Stimulated activated naive CD8-positive, alpha-beta T cell treated with anti-CD3 and anti-CD28 coated beads, Interleukin-15, Interleukin-2, amounts not matched to agents 100 ng/mL and 50 ng/mL, for 24 hours (primary cell): ENCODE data around the gene ZNF488.

Experiments used
- H3K27ac Mint-ChIP-seq: one replicate; pipeline ENCODE4 v1.8.0; 2021; ENCODE audit warnings: mild to moderate bottlenecking, mixed read lengths
- H3K27me3 Mint-ChIP-seq: one replicate; pipeline ENCODE4 v1.8.0; 2021; ENCODE audit warnings: mixed read lengths
- H3K36me3 Mint-ChIP-seq: one replicate; pipeline ENCODE4 v1.8.0; 2021; ENCODE audit warnings: low read depth, mixed read lengths
- H3K4me1 Mint-ChIP-seq: one replicate; pipeline ENCODE4 v1.8.0; 2021; ENCODE audit warnings: low read depth, mixed read lengths
- H3K4me3 Mint-ChIP-seq: one replicate; pipeline ENCODE4 v1.8.0; 2021; ENCODE audit warnings: mild to moderate bottlenecking, mixed read lengths
- H3K9me3 Mint-ChIP-seq: one replicate; pipeline ENCODE4 v1.8.0; 2021; ENCODE audit warnings: mixed read lengths

Gene ZNF488

GRCh38 chr10:47366731-47367460, 17.2 kb downstream of the ZNF488 start:
- no peaks in the 10 kb centered on the region for H3K36me3 Mint-ChIP-seq
- no peaks in the 10 kb centered on the region for H3K27me3 Mint-ChIP-seq
- H3K9me3 Mint-ChIP-seq, result no peaks in the 10 kb centered on the region
- no peak overlapping the region for H3K4me3 Mint-ChIP-seq
- no peak overlapping the region for H3K27ac Mint-ChIP-seq
- no peaks in the 10 kb centered on the region for H3K4me1 Mint-ChIP-seq

- Mint-ChIP-seq H3K4me3 (no peak overlapping the region), H3K36me3 (no peaks in the 10 kb centered on the region), H3K4me1 (no peaks in the 10 kb centered on the region), H3K27me3 (no peaks in the 10 kb centered on the region), H3K27ac (no peak overlapping the region), H3K9me3 (no peaks in the 10 kb centered on the region)
Measured at GRCh38 chr10:47366181-47366631, 17.9 kb downstream of the ZNF488 start.

- Mint-ChIP-seq H3K36me3 (no peaks in the 10 kb centered on the region), H3K27me3 (no peaks in the 10 kb centered on the region), H3K9me3 (no peaks in the 10 kb centered on the region), H3K4me1 (no peaks in the 10 kb centered on the region), H3K27ac (no peak overlapping the region), H3K4me3 (no peak overlapping the region)
Measured at GRCh38 chr10:47365431-47366180, 18.5 kb downstream of the ZNF488 start.

- no peaks in the 10 kb centered on the region for H3K36me3 Mint-ChIP-seq
Measured at GRCh38 chr10:47364911-47365310, 19.2 kb downstream of the ZNF488 start.

GRCh38 chr10:47364366-47364765, 19.7 kb downstream of the ZNF488 start:
- Mint-ChIP-seq H3K4me1 (no peaks in the 10 kb centered on the region), H3K9me3 (no peaks in the 10 kb centered on the region), H3K27me3 (no peaks in the 10 kb centered on the region), H3K4me3 (no peak overlapping the region), H3K36me3 (no peaks in the 10 kb centered on the region), H3K27ac (no peak overlapping the region)

More at GRCh38 chr10:47364911-47365310, 19.2 kb downstream of the ZNF488 start:
- Mint-ChIP-seq H3K4me3 (no peak overlapping the region), H3K4me1 (no peaks in the 10 kb centered on the region), H3K27ac (no peak overlapping the region), H3K27me3 (no peaks in the 10 kb centered on the region), H3K9me3 (no peaks in the 10 kb centered on the region)

GRCh38 chr10:47363781-47364180, 20.3 kb downstream of the ZNF488 start:
- Mint-ChIP-seq H3K4me3 (no peak overlapping the region), H3K27ac (no peak overlapping the region), H3K36me3 (no peaks in the 10 kb centered on the region), H3K9me3 (no peaks in the 10 kb centered on the region), H3K27me3 (no peaks in the 10 kb centered on the region), H3K4me1 (no peaks in the 10 kb centered on the region)

GRCh38 chr10:47362199-47362598, 21.9 kb downstream of the ZNF488 start:
- Mint-ChIP-seq H3K4me3 (no peak overlapping the region), H3K36me3 (no peaks in the 10 kb centered on the region), H3K27me3 (no peaks in the 10 kb centered on the region), H3K9me3 (no peaks in the 10 kb centered on the region), H3K4me1 (no peaks in the 10 kb centered on the region), H3K27ac (no peak overlapping the region)

GRCh38 chr10:47361293-47361692, 22.8 kb downstream of the ZNF488 start:
- Mint-ChIP-seq H3K4me1 (no peaks in the 10 kb centered on the region), H3K4me3 (no peak overlapping the region), H3K36me3 (no peaks in the 10 kb centered on the region), H3K9me3 (no peaks in the 10 kb centered on the region), H3K27me3 (no peaks in the 10 kb centered on the region), H3K27ac (no peak overlapping the region)

- Mint-ChIP-seq H3K9me3 (no peaks in the 10 kb centered on the region), H3K27me3 (no peaks in the 10 kb centered on the region), H3K4me3 (no peak overlapping the region), H3K27ac (no peak overlapping the region), H3K36me3 (no peaks in the 10 kb centered on the region), H3K4me1 (no peaks in the 10 kb centered on the region)
Measured at GRCh38 chr10:47360419-47361040, 23.6 kb downstream of the ZNF488 start.

GRCh38 chr10:47359626-47360418, 24.3 kb downstream of the ZNF488 start:
- Mint-ChIP-seq H3K4me1 (no peaks in the 10 kb centered on the region), H3K27me3 (no peaks in the 10 kb centered on the region), H3K27ac (no peak overlapping the region)

GRCh38 chr10:47359101-47359500, 25.0 kb downstream of the ZNF488 start:
- H3K36me3 Mint-ChIP-seq, result no peaks in the 10 kb centered on the region
- H3K4me1 Mint-ChIP-seq, result no peaks in the 10 kb centered on the region
- no peaks in the 10 kb centered on the region for H3K27me3 Mint-ChIP-seq
- no peaks in the 10 kb centered on the region for H3K9me3 Mint-ChIP-seq
- H3K27ac Mint-ChIP-seq, result no peak overlapping the region
- no peak overlapping the region for H3K4me3 Mint-ChIP-seq

More at GRCh38 chr10:47359626-47360418, 24.3 kb downstream of the ZNF488 start:
- no peaks in the 10 kb centered on the region for H3K36me3 Mint-ChIP-seq
- no peak overlapping the region for H3K4me3 Mint-ChIP-seq
- H3K9me3 Mint-ChIP-seq, result no peaks in the 10 kb centered on the region

GRCh38 chr10:47358457-47358856, 25.6 kb downstream of the ZNF488 start:
- H3K4me1 Mint-ChIP-seq, result no peaks in the 10 kb centered on the region
- no peak overlapping the region for H3K4me3 Mint-ChIP-seq
- no peak overlapping the region for H3K27ac Mint-ChIP-seq
- H3K27me3 Mint-ChIP-seq, result no peaks in the 10 kb centered on the region
- no peaks in the 10 kb centered on the region for H3K36me3 Mint-ChIP-seq
- H3K9me3 Mint-ChIP-seq, result no peaks in the 10 kb centered on the region

- Mint-ChIP-seq H3K9me3 (no peaks in the 10 kb centered on the region), H3K36me3 (no peaks in the 10 kb centered on the region), H3K4me3 (no peak overlapping the region), H3K4me1 (no peaks in the 10 kb centered on the region), H3K27ac (no peak overlapping the region), H3K27me3 (no peaks in the 10 kb centered on the region)
Measured at GRCh38 chr10:47357911-47358310, 26.2 kb downstream of the ZNF488 start.

GRCh38 chr10:47357131-47357582, 26.9 kb downstream of the ZNF488 start:
- Mint-ChIP-seq H3K9me3 (no peaks in the 10 kb centered on the region), H3K4me3 (no peak overlapping the region), H3K36me3 (no peaks in the 10 kb centered on the region), H3K4me1 (no peaks in the 10 kb centered on the region), H3K27me3 (no peaks in the 10 kb centered on the region), H3K27ac (no peak overlapping the region)
